AG10803 (cell line): ENCODE data around the gene SPC24.
"Not testable (repeated sequence)": the region's sequence is repeated elsewhere in the genome, so short reads cannot be mapped to it uniquely, and the experiment has no call there.

ENCODE experiments used
- DNase-seq: peaks from one replicate; pipeline ENCODE4 v3.0.0; 2010; ENCODE audit warnings: low read depth
- H3K4me3 ChIP-seq: 2 replicates; pipeline ENCODE4 v1.5.1; 2011; ENCODE audit warnings: mild to moderate bottlenecking, low read length, control low read depth
- CTCF ChIP-seq: conservative IDR thresholded peaks from 2 replicates; pipeline ENCODE4 v1.5.1; 2011; ENCODE audit warnings: mild to moderate bottlenecking, low read length, control low read depth, inconsistent platforms

Gene SPC24

GRCh38 chr19:11123114-11123513 is 32.5 kb downstream of the SPC24 start:
- no peak for TF ChIP-seq CTCF
- H3K4me3 ChIP-seq = no peak overlapping the region
- no peak for DNase-seq

GRCh38 chr19:11121963-11122362 is 33.6 kb downstream of the SPC24 start:
- not testable (repeated sequence) for H3K4me3 ChIP-seq, DNase-seq

GRCh38 chr19:11116507-11116906 is 39.1 kb downstream of the SPC24 start:
- DNase-seq = no peak
- no peak overlapping the region for H3K4me3 ChIP-seq
- no peak for TF ChIP-seq CTCF

- no peak for TF ChIP-seq CTCF
- DNase-seq = no peak
Measured at GRCh38 chr19:11115895-11116446, 39.6 kb downstream of the SPC24 start.

GRCh38 chr19:11115042-11115441 is 40.5 kb downstream of the SPC24 start:
- DNase-seq = no peak
- H3K4me3 ChIP-seq = no peak overlapping the region
- TF ChIP-seq CTCF = no peak

More at GRCh38 chr19:11115895-11116446, 39.6 kb downstream of the SPC24 start:
- H3K4me3 ChIP-seq = no peak overlapping the region

- TF ChIP-seq CTCF = no peak
- no peak for DNase-seq
- no peak overlapping the region for H3K4me3 ChIP-seq
Measured at GRCh38 chr19:11113140-11113708, 42.4 kb downstream of the SPC24 start.

- H3K4me3 ChIP-seq = no peak overlapping the region
- DNase-seq = no peak
- no peak for TF ChIP-seq CTCF
Measured at GRCh38 chr19:11111771-11112144, 43.8 kb downstream of the SPC24 start.
